ENCODE measurements around the gene IQSEC1. TPM values are rescaled to one million over a fixed set of nuclear protein-coding genes. Genes with fewer than 3 reads are reported as not detected.

Gene IQSEC1
- total and polyA plus RNA-seq, 9 of the 15 experiments (the other 6 are each of a cell fraction or from before 2014, with no cell fraction given): 0.56 to 39.0 (median 6.8) TPM

DNA sequence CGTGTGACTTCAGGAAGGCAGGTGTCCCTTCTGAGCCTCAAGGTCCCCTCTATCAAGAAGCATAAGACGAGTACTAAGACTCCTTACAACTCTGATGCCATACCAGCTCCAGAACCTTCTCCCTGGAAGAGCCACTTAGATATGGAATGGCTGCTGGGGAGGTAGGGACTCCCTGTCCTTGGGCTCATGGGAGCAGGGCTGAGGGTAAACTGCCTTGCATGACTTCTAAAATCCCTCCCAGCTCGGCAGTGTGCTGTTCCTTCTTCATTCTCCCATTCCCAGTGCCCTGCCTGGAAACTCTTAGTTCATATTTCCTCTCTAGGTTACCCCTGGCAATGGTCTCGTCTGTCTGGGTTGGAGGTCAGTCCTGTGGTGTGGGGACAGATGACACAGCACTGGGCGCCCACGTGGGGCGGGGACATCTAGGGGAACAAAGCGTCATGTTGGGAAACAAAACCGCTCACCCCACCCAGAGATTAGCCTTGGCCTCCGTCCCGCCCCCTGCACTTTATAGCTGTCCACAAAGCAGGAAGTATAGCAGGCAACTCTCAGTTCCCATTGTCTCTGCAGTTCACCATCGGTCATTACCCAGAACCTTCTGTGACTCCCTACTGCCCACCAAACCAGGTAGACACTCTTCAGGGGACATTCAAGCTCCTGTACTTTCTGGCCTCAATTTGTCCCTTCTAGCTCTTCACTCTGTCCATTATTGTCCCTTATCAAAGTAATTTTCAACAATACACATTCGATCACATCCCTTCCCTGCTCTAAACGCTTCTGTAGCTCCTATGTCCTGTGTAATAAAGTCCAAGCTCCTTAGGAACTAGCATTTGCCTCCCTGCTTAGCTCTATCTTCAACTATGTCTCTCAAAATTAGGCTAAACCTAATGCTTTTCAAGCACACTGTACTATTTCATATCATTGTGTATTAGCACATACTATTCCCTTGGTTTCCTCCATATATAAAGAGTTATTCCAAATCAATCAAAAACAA, 73.8 kb downstream of the IQSEC1 start (continued):
- TF ChIP-seq, protein P1, sequence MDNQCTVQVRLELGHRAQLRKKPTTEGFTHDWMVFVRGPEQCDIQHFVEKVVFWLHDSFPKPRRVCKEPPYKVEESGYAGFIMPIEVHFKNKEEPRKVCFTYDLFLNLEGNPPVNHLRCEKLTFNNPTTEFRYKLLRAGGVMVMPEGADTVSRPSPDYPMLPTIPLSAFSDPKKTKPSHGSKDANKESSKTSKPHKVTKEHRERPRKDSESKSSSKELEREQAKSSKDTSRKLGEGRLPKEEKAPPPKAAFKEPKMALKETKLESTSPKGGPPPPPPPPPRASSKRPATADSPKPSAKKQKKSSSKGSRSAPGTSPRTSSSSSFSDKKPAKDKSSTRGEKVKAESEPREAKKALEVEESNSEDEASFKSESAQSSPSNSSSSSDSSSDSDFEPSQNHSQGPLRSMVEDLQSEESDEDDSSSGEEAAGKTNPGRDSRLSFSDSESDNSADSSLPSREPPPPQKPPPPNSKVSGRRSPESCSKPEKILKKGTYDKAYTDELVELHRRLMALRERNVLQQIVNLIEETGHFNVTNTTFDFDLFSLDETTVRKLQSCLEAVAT (IDR thresholded peaks at IDR 0.05): peak; percentile 54 to 62; a peak in 3 of 4 replicates
- TF ChIP-seq ZC3H4 (CRISPR knock-in tag; IDR thresholded peaks at IDR 0.05; ENCODE audit: borderline replicate concordance): no peak
- no peak; the same call in 1 of the 2 replicates for TF ChIP-seq CHD2 (IDR thresholded peaks at IDR 0.05; ENCODE audit: low read depth, low read length)
- TF ChIP-seq RBM39 (optimal IDR thresholded peaks at IDR 0.05; ENCODE audit: low read depth, low read length): no peak
- TF ChIP-seq, protein P2, sequence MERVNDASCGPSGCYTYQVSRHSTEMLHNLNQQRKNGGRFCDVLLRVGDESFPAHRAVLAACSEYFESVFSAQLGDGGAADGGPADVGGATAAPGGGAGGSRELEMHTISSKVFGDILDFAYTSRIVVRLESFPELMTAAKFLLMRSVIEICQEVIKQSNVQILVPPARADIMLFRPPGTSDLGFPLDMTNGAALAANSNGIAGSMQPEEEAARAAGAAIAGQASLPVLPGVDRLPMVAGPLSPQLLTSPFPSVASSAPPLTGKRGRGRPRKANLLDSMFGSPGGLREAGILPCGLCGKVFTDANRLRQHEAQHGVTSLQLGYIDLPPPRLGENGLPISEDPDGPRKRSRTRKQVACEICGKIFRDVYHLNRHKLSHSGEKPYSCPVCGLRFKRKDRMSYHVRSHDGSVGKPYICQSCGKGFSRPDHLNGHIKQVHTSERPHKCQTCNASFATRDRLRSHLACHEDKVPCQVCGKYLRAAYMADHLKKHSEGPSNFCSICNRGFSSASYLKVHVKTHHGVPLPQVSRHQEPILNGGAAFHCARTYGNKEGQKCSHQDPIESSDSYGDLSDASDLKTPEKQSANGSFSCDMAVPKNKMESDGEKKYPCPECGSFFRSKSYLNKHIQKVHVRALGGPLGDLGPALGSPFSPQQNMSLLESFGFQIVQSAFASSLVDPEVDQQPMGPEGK (CRISPR knock-in tag; IDR thresholded peaks at IDR 0.05; ENCODE audit: borderline replicate concordance): no peak
- TF ChIP-seq, protein P3, sequence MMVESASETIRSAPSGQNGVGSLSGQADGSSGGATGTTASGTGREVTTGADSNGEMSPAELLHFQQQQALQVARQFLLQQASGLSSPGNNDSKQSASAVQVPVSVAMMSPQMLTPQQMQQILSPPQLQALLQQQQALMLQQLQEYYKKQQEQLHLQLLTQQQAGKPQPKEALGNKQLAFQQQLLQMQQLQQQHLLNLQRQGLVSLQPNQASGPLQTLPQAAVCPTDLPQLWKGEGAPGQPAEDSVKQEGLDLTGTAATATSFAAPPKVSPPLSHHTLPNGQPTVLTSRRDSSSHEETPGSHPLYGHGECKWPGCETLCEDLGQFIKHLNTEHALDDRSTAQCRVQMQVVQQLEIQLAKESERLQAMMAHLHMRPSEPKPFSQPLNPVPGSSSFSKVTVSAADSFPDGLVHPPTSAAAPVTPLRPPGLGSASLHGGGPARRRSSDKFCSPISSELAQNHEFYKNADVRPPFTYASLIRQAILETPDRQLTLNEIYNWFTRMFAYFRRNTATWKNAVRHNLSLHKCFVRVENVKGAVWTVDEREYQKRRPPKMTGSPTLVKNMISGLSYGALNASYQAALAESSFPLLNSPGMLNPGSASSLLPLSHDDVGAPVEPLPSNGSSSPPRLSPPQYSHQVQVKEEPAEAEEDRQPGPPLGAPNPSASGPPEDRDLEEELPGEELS (CRISPR knock-in tag; IDR thresholded peaks at IDR 0.05; ENCODE audit: borderline replicate concordance): 0 out of 2 replicates have a peak, but pooled peaks have one; percentile 14
- no peak for TF ChIP-seq ZNF232 (CRISPR knock-in tag; IDR thresholded peaks at IDR 0.05)
- no peak for TF ChIP-seq ZNF644 (tag; IDR thresholded peaks at IDR 0.05; ENCODE audit: low read depth)
- TF ChIP-seq PHB (CRISPR knock-in tag; IDR thresholded peaks at IDR 0.05): no peak
- no peak for TF ChIP-seq SRSF1 (IDR thresholded peaks at IDR 0.05; ENCODE audit: low read depth, low read length)
- TF ChIP-seq, protein P4, sequence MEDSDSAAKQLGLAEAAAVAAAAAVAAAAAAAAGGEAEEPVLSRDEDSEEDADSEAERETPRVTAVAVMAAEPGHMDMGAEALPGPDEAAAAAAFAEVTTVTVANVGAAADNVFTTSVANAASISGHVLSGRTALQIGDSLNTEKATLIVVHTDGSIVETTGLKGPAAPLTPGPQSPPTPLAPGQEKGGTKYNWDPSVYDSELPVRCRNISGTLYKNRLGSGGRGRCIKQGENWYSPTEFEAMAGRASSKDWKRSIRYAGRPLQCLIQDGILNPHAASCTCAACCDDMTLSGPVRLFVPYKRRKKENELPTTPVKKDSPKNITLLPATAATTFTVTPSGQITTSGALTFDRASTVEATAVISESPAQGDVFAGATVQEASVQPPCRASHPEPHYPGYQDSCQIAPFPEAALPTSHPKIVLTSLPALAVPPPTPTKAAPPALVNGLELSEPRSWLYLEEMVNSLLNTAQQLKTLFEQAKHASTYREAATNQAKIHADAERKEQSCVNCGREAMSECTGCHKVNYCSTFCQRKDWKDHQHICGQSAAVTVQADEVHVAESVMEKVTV (CRISPR knock-in tag; IDR thresholded peaks at IDR 0.05): no peak
- peak; percentile 93; the same call in 1 of the 2 replicates for TF ChIP-seq NR1H2 (CRISPR knock-in tag; IDR thresholded peaks at IDR 0.05)
- TF ChIP-seq MCM3 (IDR thresholded peaks at IDR 0.05): no peak
- TF ChIP-seq WHSC1 (IDR thresholded peaks at IDR 0.05; ENCODE audit: low read length): no peak
- peak; percentile 35; the same call in 1 of the 2 replicates for TF ChIP-seq ZNF239 (CRISPR knock-in tag; IDR thresholded peaks at IDR 0.05)
- TF ChIP-seq, protein P5, sequence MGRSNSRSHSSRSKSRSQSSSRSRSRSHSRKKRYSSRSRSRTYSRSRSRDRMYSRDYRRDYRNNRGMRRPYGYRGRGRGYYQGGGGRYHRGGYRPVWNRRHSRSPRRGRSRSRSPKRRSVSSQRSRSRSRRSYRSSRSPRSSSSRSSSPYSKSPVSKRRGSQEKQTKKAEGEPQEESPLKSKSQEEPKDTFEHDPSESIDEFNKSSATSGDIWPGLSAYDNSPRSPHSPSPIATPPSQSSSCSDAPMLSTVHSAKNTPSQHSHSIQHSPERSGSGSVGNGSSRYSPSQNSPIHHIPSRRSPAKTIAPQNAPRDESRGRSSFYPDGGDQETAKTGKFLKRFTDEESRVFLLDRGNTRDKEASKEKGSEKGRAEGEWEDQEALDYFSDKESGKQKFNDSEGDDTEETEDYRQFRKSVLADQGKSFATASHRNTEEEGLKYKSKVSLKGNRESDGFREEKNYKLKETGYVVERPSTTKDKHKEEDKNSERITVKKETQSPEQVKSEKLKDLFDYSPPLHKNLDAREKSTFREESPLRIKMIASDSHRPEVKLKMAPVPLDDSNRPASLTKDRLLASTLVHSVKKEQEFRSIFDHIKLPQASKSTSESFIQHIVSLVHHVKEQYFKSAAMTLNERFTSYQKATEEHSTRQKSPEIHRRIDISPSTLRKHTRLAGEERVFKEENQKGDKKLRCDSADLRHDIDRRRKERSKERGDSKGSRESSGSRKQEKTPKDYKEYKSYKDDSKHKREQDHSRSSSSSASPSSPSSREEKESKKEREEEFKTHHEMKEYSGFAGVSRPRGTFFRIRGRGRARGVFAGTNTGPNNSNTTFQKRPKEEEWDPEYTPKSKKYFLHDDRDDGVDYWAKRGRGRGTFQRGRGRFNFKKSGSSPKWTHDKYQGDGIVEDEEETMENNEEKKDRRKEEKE (IDR thresholded peaks at IDR 0.05; ENCODE audit: borderline replicate concordance in 1 of 2, control insufficient read depth in 1 of 2, low read depth in 2 of 2, low read length in 1 of 2): peak in 1 of 2 experiments; percentile 96; a peak in 2 of 4 replicates
